K562 (cell line): ENCODE results near the gene DCXR. TPM values are rescaled to one million over a fixed set of nuclear protein-coding genes. Genes with fewer than 3 reads are reported as not detected.

Experiments
- BCL6 ChIP-seq: fragments of 250-450 bp; sonication (Bioruptor Pico); IDR thresholded peaks from 2 replicates; pipeline ENCODE4 v1.4.0; 2020
- CEBPG ChIP-seq, 3 experiments: fragments of 200-800 bp in 1 of 3; sonication (Bioruptor generic) in 1 of 3; sonication (generic) in 1 of 3; formaldehyde crosslinking in 1 of 3; IDR thresholded peaks in 2 of 3; conservative IDR thresholded peaks in 1 of 3; 2 replicates each; pipeline versions ENCODE4 v1.6.1 to v1.8.0; 2016 to 2022; ENCODE audit warnings: missing compliant biosample characterization in 2 of 3, missing genetic modification characterization in 2 of 3, mild to moderate bottlenecking in 1 of 3, missing genetic modification reagents in 1 of 3
- CREB1 ChIP-seq, 2 experiments: sonication (generic) in 1 of 2; formaldehyde crosslinking in 1 of 2; IDR thresholded peaks; 2 replicates each; pipeline versions ENCODE4 v1.6.1 to v1.8.0; 2012 to 2022; ENCODE audit warnings: inconsistent platforms in 1 of 2, mild to moderate bottlenecking in 1 of 2, missing genetic modification reagents in 1 of 2, moderate library complexity in 1 of 2
- E2F5 ChIP-seq: sonication (generic); formaldehyde crosslinking; IDR thresholded peaks from 2 replicates; pipeline ENCODE4 v1.8.0; 2022; ENCODE audit warnings: mild to moderate bottlenecking, missing genetic modification reagents
- EGR1 ChIP-seq: fragments of 450-650 bp; conservative IDR thresholded peaks from 2 replicates; pipeline ENCODE4 v1.6.1; 2017; ENCODE audit warnings: mild to moderate bottlenecking
- FOXK2 ChIP-seq, 2 experiments: fragments of 450-650 bp; IDR thresholded peaks in 1 of 2; conservative IDR thresholded peaks in 1 of 2; 2 replicates each; pipeline ENCODE4 v1.6.1; 2016; ENCODE audit warnings: low read depth in 2 of 2, mild to moderate bottlenecking in 1 of 2
- FOXP1 ChIP-seq: sonication (generic); formaldehyde crosslinking; IDR thresholded peaks from 2 replicates; pipeline ENCODE4 v1.8.0; 2022; ENCODE audit warnings: mild to moderate bottlenecking, missing genetic modification reagents
- HLTF ChIP-seq: fragments of 450-650 bp; IDR thresholded peaks from 2 replicates; pipeline ENCODE4 v1.6.1; 2016
- NR3C1 ChIP-seq: sonication (generic); formaldehyde crosslinking; IDR thresholded peaks from 2 replicates; pipeline ENCODE4 v1.8.1; 2022; ENCODE audit warnings: missing genetic modification reagents
- PHF21A ChIP-seq: fragments of 450-650 bp; IDR thresholded peaks from 2 replicates; pipeline ENCODE4 v1.6.1; 2017; ENCODE audit warnings: low read depth, borderline replicate concordance
- PML ChIP-seq: IDR thresholded peaks from 2 replicates; pipeline ENCODE4 v1.6.1; 2012; ENCODE audit warnings: low read length, inconsistent platforms
- POLR2AphosphoS5 ChIP-seq: IDR thresholded peaks from 2 replicates; pipeline ENCODE4 v1.6.1; 2011; ENCODE audit warnings: mild to moderate bottlenecking, low read depth, low read length, moderate library complexity; ENCODE audit not compliant: control insufficient read depth, insufficient read depth
- PRPF4 ChIP-seq: fragments of 200-400 bp; formaldehyde crosslinking; IDR thresholded peaks from one replicate; pipeline ENCODE4 v1.6.1; 2017; ENCODE audit warnings: low read length, low read depth, mild to moderate bottlenecking; ENCODE audit not compliant: insufficient read depth, poor library complexity, severe bottlenecking
- RAD51 ChIP-seq: fragments of 450-650 bp; IDR thresholded peaks from 2 replicates; pipeline ENCODE4 v1.7.1; 2016; ENCODE audit warnings: low read depth, mild to moderate bottlenecking, borderline replicate concordance
- RB1 ChIP-seq: fragments of 450-650 bp; IDR thresholded peaks from 2 replicates; pipeline ENCODE4 v1.6.1; 2017; ENCODE audit warnings: low read depth, mild to moderate bottlenecking
- SRSF7 ChIP-seq: fragments of 200-400 bp; formaldehyde crosslinking; optimal IDR thresholded peaks from 2 replicates; pipeline ENCODE3; 2017; ENCODE audit warnings: mild to moderate bottlenecking, low read depth, low read length
- SUPT5H ChIP-seq: fragments of 450-650 bp; IDR thresholded peaks from 2 replicates; pipeline ENCODE4 v1.6.1; 2016
- TAL1 ChIP-seq: fragments of 450-650 bp; IDR thresholded peaks from 2 replicates; pipeline ENCODE4 v1.6.1; 2016; ENCODE audit warnings: mild to moderate bottlenecking
- TARDBP ChIP-seq: fragments of 450-650 bp; IDR thresholded peaks from 2 replicates; pipeline ENCODE4 v1.6.1; 2016
- TRIM24 ChIP-seq, 2 experiments: fragments of 450-650 bp; IDR thresholded peaks; 2 replicates each; pipeline ENCODE4 v1.6.1; 2016
- ZKSCAN1 ChIP-seq: fragments of 150-350 bp; IDR thresholded peaks from 2 replicates; pipeline ENCODE4 v1.6.1; 2016; ENCODE audit warnings: low read depth, low read length
- ZNF3 ChIP-seq: fragments of 250-450 bp; sonication (Bioruptor Pico); IDR thresholded peaks from 2 replicates; pipeline ENCODE4 v1.5.0; 2021; ENCODE audit warnings: mild to moderate bottlenecking, moderate library complexity
- ZNF639 ChIP-seq, 2 experiments: fragments of 200-800 bp in 1 of 2; sonication (Bioruptor generic) in 1 of 2; sonication (generic) in 1 of 2; formaldehyde crosslinking in 1 of 2; IDR thresholded peaks in 1 of 2; conservative IDR thresholded peaks in 1 of 2; 2 replicates each; pipeline versions ENCODE4 v1.5.0 to v1.6.1; 2016 to 2020; ENCODE audit warnings: missing compliant biosample characterization in 1 of 2, missing genetic modification characterization in 1 of 2, missing genetic modification reagents in 1 of 2
- polyA plus RNA-seq, 8 experiments: library from polyadenylated mRNA; depleted of rRNA in 4 of 8; stranded (reverse) in 5 of 8; unstranded in 3 of 8; fragments of >200 nt; fragmentation: Nextera tagmentation in 2 of 8; fragmentation: Illumina TruSeq in 1 of 8; extraction: Ambion mirVana in 2 of 8; extraction: Trizol in 1 of 8; gene quantifications; 2 replicates each; pipeline versions ENCODE4 v1.2.1 to v1.2.3, GENCODE V29; 2011 to 2014; ENCODE audit warnings: inconsistent platforms in 1 of 8, missing spikeins in 1 of 8
- total RNA-seq, 7 experiments: library from RNA; depleted of rRNA in 6 of 7; stranded (reverse); fragments of >200 nt in 6 of 7; fragmentation: Illumina TruSeq in 2 of 7; extraction: Trizol in 2 of 7; gene quantifications; 2 replicates each; pipeline versions ENCODE4 v1.2.1 to v1.2.3, GENCODE V29; 2011 to 2021; ENCODE audit warnings: low replicate concordance in 1 of 7

Gene DCXR
- total and polyA plus RNA-seq, 9 of the 15 experiments (the other 6 are each of a cell fraction or from before 2014, with no cell fraction given) = 21.3 to 274 (median 156) TPM

GRCh38 chr17:82037092-82037888 lies at the start of gene DCXR (continued):
- TF ChIP-seq FOXK2 (conservative IDR thresholded peaks at IDR 0.05 in 1 of 2, IDR thresholded peaks at IDR 0.05 in 1 of 2; ENCODE audit: low read depth in 2 of 2) (peak in 1 of 2 experiments; percentile 32; a peak in 1 of 4 replicates), ZNF3 (CRISPR knock-in tag) (no peak), NR3C1 (CRISPR knock-in tag) (peak; percentile 92), EGR1 (peak; percentile 90), RB1 (peak; percentile 87), PHF21A (0 out of 2 replicates have a peak, but pooled peaks have one; percentile 44), TARDBP (peak; percentile 79; the same call in 1 of the 2 replicates), POLR2AphosphoS5 (peak; percentile 96), HLTF (peak; percentile 86; the same call in 1 of the 2 replicates), BCL6 (CRISPR knock-in tag) (no peak), RAD51 (no peak), E2F5 (no peak), ZNF639 (CRISPR knock-in tag; conservative IDR thresholded peaks at IDR 0.05 in 1 of 2, IDR thresholded peaks at IDR 0.05 in 1 of 2) (peak in 1 of 2 experiments; percentile 40; a peak in 1 of 4 replicates), CEBPG (CRISPR knock-in tag; IDR thresholded peaks at IDR 0.05) (no peak), CEBPG (tag; conservative IDR thresholded peaks at IDR 0.05 in 1 of 2, IDR thresholded peaks at IDR 0.05 in 1 of 2) (no peak), PML (peak; percentile 81), SRSF7 (no peak), TAL1 (no peak), PRPF4 (peak; percentile 61), ZKSCAN1 (0 out of 2 replicates have a peak, but pooled peaks have one; percentile 17), SUPT5H (peak; percentile 99), CREB1 (IDR thresholded peaks at IDR 0.05) (peak; percentile 9; the same call in 1 of the 2 replicates), CREB1 (CRISPR knock-in tag; IDR thresholded peaks at IDR 0.05) (peak; percentile 62), TRIM24 (IDR thresholded peaks at IDR 0.05) (peak in 1 of 2 experiments; percentile 52; a peak in 1 of 4 replicates), FOXP1 (peak; percentile 98)
